MCF 10A (cell line): ENCODE results near the gene NMNAT1. TPM values are rescaled to one million over a fixed set of nuclear protein-coding genes. Genes with fewer than 3 reads are reported as not detected.

ENCODE experiments used
- BruUV-seq: library from RNA; stranded (reverse); fragments of 400-500 nt; replicated peaks from 2 replicates; lab custom pipeline; 2021; lab: Mats Ljungman, UMichigan
- CTCF ChIA-PET: fragments of 300-600 bp; sonication (Branson Sonifier 250); formaldehyde crosslinking; extraction: SDS; loops from one replicate; lab custom pipeline; 2021; ENCODE audit warnings: antibody characterized with exemption, inconsistent platforms; lab: Yijun Ruan, JAX
- POLR2A ChIA-PET: fragments of 300-600, 350-650 bp; sonication (Branson Sonifier 250); formaldehyde crosslinking; extraction: SDS; loops from one replicate; lab custom pipeline; 2020; ENCODE audit warnings: antibody characterized with exemption, inconsistent platforms; lab: Yijun Ruan, JAX
- DNase-seq: peaks from one replicate; pipeline ENCODE4 v3.0.0-alpha.2; 2018; ENCODE audit not compliant: unreplicated experiment
- H3K27ac Mint-ChIP-seq: one replicate; pipeline ENCODE4 v1.8.0; 2022; ENCODE audit warnings: mild to moderate bottlenecking, low read depth, mixed read lengths; ENCODE audit not compliant: unreplicated experiment
- H3K27me3 Mint-ChIP-seq: one replicate; pipeline ENCODE4 v1.8.0; 2022; ENCODE audit warnings: mixed read lengths; ENCODE audit not compliant: insufficient read depth, unreplicated experiment
- H3K36me3 Mint-ChIP-seq: one replicate; pipeline ENCODE4 v1.8.0; 2022; ENCODE audit warnings: mild to moderate bottlenecking, moderate library complexity, mixed read lengths; ENCODE audit not compliant: insufficient read depth, unreplicated experiment
- H3K4me1 Mint-ChIP-seq: one replicate; pipeline ENCODE4 v1.8.0; 2022; ENCODE audit warnings: mixed read lengths; ENCODE audit not compliant: insufficient read depth, unreplicated experiment
- H3K4me3 Mint-ChIP-seq: one replicate; pipeline ENCODE4 v1.8.0; 2022; ENCODE audit warnings: mild to moderate bottlenecking, moderate library complexity, mixed read lengths; ENCODE audit not compliant: unreplicated experiment
- H3K9me3 Mint-ChIP-seq: one replicate; pipeline ENCODE4 v1.8.0; 2022; ENCODE audit warnings: mixed read lengths; ENCODE audit not compliant: unreplicated experiment
- intact Hi-C: fragments of 100-400 bp; cut with micrococcal nuclease; formaldehyde crosslinking; loops from 2 replicates; pipeline ENCODE4 v1.14.1; 2022
- total RNA-seq: library from RNA; stranded (reverse); gene quantifications from 2 replicates; pipeline ENCODE4 v1.2.3, GENCODE V29; 2022
- TF ChIP-seq, protein P1 (sequence below): fragments of 200-600 bp; IDR thresholded peaks from one replicate; pipeline ENCODE4 v1.8.0; 2022; ENCODE audit warnings: antibody characterized with exemption, mild to moderate bottlenecking; ENCODE audit not compliant: unreplicated experiment

NMNAT1 gene
- total RNA-seq, 1 experiment from 2014 or later = 10.4 TPM

DNA sequence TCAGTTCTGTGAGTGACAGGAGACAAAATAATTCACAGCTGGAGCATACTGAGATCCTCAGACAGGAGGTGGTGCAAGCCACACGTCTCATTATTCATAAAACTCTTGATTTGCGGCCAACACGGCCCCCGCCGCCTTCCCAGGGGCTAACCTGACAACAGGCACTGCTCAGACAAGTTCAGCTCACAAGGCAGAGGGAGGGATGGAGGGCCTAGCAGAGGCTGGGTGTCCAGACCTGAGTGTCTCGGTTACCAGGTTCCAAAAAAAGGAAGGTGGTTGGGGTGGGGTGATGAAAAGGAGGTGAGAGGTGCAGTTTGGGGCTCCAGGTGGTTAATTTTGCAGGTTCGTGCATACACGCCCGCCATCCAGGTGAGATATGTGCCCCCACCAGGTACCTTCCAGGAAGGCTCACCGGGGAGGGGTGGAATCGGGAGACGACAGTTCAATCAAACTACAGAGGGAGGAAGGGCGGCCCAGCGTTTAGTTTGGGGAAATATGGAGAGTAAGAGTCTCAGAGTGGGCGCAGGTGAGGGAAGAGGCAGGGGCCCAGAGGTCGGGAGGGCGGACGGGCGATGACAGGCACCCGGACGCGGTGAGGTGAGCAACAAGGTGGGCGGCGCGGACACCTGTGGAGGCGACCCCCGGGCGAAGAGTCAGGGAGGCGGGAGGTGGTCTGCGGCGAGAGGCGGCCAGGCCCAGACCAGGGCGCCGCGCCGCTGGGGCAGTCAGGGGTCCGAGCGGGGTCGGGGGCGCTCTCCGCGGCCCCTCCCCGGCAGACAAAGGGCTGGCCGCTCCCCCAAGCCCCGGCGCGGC, 33.8 kb upstream of the NMNAT1 start:
- DNase-seq = peak; percentile 48
- ChIA-PET CTCF (interaction anchor here (0.7 to 0.9 kb wide), 3 partner anchors 12 to 33 kb away, joined by 3 read pairs; no protein-coding TSS in a partner anchor), POLR2A (interaction anchor here (0.7 to 4.6 kb wide), 6 partner anchors 17 to 143 kb away, joined by 3 to 77 read pairs (median 5); partner anchors contain the start of genes LZIC and NMNAT1)
- peaks cover 30% of the 10 kb centered on the region for H3K4me1 Mint-ChIP-seq
- TF ChIP-seq, protein P1, sequence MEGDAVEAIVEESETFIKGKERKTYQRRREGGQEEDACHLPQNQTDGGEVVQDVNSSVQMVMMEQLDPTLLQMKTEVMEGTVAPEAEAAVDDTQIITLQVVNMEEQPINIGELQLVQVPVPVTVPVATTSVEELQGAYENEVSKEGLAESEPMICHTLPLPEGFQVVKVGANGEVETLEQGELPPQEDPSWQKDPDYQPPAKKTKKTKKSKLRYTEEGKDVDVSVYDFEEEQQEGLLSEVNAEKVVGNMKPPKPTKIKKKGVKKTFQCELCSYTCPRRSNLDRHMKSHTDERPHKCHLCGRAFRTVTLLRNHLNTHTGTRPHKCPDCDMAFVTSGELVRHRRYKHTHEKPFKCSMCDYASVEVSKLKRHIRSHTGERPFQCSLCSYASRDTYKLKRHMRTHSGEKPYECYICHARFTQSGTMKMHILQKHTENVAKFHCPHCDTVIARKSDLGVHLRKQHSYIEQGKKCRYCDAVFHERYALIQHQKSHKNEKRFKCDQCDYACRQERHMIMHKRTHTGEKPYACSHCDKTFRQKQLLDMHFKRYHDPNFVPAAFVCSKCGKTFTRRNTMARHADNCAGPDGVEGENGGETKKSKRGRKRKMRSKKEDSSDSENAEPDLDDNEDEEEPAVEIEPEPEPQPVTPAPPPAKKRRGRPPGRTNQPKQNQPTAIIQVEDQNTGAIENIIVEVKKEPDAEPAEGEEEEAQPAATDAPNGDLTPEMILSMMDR = no peak
- H3K4me3 Mint-ChIP-seq = peak overlapping the region; percentile 91
- H3K36me3 Mint-ChIP-seq = no peaks in the 10 kb centered on the region
- no TSS peak for BruUV-seq
- intact Hi-C loops = loop anchor here (5.0 kb wide), 1 partner anchor 82 kb away; no protein-coding TSS in a partner anchor
- peak overlapping the region; percentile 94 for H3K27ac Mint-ChIP-seq
- H3K9me3 Mint-ChIP-seq = no peaks in the 10 kb centered on the region
- no peaks in the 10 kb centered on the region for H3K27me3 Mint-ChIP-seq

DNA sequence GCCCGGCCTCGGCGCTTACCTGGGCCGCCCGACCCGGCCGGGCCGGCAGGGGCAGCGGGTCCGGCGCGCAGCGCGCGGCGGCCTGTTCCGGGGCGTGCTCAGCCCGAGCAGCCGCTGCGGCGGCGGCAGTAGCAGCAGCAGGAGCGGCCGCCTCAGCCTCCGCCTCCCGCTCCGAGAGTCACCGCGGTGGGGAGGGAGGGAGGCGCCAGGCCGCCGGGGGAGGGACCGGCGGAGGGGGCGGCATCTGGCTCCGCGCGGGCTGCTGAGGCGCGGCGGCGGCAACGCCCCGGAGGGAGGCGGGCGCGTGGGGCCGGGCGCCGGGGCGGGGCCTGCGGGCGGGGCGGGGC, 33.2 kb upstream of the NMNAT1 start, which contains the start of gene CTNNBIP1:
CTNNBIP1 (minus strand) TSS at position 194 of the 347 bp plus-strand sequence. CDS start 38,205 bp downstream, outside the sequence.
- ChIA-PET POLR2A (interaction anchor here (1.2 to 4.6 kb wide), 9 partner anchors 16 to 39 kb away, joined by 3 to 77 read pairs (median 15); partner anchors contain the start of genes LZIC and NMNAT1), CTCF (interaction anchor here (1.1 kb wide), 1 partner anchor 42 kb away, joined by 4 read pairs; no protein-coding TSS in a partner anchor)
- no peaks in the 10 kb centered on the region for H3K36me3 Mint-ChIP-seq
- H3K27ac Mint-ChIP-seq = peak within 1 kb of the TSS; percentile 99
- no TSS peak for BruUV-seq
- intact Hi-C loops = loop anchor here (5.0 kb wide), 1 partner anchor 83 kb away; no protein-coding TSS in a partner anchor
- H3K4me3 Mint-ChIP-seq = peak within 1 kb of the TSS; percentile 93
- no peak for DNase-seq
- no peaks in the 10 kb centered on the region for H3K27me3 Mint-ChIP-seq
- no peaks in the 10 kb centered on the region for H3K9me3 Mint-ChIP-seq
- H3K4me1 Mint-ChIP-seq = peaks cover 30% of the 10 kb centered on the region
- TF ChIP-seq, protein P1 = no peak

DNA sequence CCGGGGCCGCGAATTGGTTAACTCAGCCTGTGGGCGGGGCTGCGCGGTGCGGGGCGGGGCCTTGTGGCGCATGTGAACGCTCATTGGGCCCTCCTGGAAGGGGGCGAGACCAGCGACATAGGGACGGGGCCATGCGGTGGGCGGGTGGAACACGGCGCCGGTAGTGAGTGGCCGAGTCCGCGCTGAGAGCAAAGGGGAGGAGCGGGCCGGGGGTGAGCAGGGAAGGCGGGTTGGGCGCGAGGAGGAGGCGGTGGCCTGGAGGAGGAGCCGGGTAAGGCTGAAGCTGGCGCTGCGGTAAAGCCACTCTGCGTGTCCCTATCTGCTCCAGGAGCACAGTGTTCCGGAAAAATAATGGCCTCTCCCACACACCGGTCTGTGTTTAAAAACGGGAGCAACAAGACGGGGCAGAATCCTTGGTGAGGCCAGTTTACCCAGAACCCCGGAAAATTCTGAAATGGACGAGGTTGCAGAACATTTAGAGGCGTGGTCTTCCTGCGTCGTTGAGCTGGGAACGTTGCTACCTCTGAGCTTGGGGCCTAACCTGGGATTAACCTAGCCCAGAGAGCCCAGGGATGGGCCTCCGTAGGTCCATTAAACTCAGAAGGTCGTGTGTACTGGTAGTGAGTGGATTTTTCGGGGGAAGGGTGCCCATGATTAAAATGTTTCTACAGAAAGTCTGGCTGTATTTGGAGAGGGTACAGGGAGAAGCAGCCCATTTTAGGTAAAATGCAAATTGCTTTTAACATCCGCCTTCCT, 32.7 kb upstream of the NMNAT1 start:
- DNase-seq = peak; percentile 99
- TSS peak; percentile 47 for BruUV-seq
- Mint-ChIP-seq H3K4me3 (peak overlapping the region; percentile 93), H3K27ac (peak overlapping the region; percentile 99), H3K9me3 (no peaks in the 10 kb centered on the region), H3K4me1 (peaks cover 30% of the 10 kb centered on the region), H3K27me3 (no peaks in the 10 kb centered on the region), H3K36me3 (no peaks in the 10 kb centered on the region)
- TF ChIP-seq, protein P1 = no peak
- intact Hi-C loops = loop anchor here (5.0 kb wide), 1 partner anchor 83 kb away; no protein-coding TSS in a partner anchor
- CTCF ChIA-PET = interaction anchor here (0.6 to 1.1 kb wide), 3 partner anchors 35 to 266 kb away, joined by 3 to 4 read pairs (median 3); no protein-coding TSS in a partner anchor
- POLR2A ChIA-PET = interaction anchor here (0.6 to 1.8 kb wide), 19 partner anchors 11 to 300 kb away, joined by 3 to 42 read pairs (median 5); partner anchors contain the start of genes KIF1B, LZIC and NMNAT1
